Panc1 (cell line): Measurements from ENCODE around the gene KLHDC9.

Experiments
- POLR2AphosphoS5 ChIP-seq: IDR thresholded peaks from 2 replicates; pipeline ENCODE4 v1.6.1; 2012; ENCODE audit warnings: mild to moderate bottlenecking, low read depth, low read length, moderate library complexity
- TF ChIP-seq, protein P1 (sequence below): fragments of 450-650 bp; IDR thresholded peaks from 2 replicates; pipeline ENCODE4 v1.5.1; 2017; ENCODE audit warnings: mild to moderate bottlenecking

DNA sequence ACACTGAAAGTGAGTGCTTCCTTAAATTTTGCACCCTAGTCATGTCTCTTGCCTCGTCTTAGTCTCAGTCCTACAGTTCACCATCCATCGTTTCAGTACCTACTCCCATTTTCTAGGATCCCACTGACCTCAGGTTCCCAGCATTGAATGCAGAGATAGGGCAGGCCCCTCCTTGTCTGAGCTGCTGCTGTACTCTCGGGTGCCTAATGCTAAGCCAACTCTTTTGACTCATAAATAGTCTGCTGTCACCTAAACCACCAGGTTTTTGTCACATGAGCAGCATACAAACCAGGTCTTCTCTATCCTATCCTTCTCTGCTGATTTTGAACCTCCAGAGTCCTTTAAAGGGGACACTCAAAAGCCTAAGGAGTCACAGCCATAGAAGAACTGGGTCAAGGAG is 31.5 kb upstream of the KLHDC9 start:
- TF ChIP-seq, protein P1, sequence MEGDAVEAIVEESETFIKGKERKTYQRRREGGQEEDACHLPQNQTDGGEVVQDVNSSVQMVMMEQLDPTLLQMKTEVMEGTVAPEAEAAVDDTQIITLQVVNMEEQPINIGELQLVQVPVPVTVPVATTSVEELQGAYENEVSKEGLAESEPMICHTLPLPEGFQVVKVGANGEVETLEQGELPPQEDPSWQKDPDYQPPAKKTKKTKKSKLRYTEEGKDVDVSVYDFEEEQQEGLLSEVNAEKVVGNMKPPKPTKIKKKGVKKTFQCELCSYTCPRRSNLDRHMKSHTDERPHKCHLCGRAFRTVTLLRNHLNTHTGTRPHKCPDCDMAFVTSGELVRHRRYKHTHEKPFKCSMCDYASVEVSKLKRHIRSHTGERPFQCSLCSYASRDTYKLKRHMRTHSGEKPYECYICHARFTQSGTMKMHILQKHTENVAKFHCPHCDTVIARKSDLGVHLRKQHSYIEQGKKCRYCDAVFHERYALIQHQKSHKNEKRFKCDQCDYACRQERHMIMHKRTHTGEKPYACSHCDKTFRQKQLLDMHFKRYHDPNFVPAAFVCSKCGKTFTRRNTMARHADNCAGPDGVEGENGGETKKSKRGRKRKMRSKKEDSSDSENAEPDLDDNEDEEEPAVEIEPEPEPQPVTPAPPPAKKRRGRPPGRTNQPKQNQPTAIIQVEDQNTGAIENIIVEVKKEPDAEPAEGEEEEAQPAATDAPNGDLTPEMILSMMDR, result no peak
- no peak for TF ChIP-seq POLR2AphosphoS5
